HFF-Myc (cell line): ENCODE results near the gene EPYC.

Experiments used
- DNase-seq: peaks from one replicate; pipeline ENCODE4 v3.0.0-alpha.2; 2011; ENCODE audit warnings: low read depth; ENCODE audit errors: extremely low read depth
- H3K4me3 ChIP-seq: replicated peaks from 2 replicates; pipeline ENCODE4 v1.5.1; 2011; ENCODE audit warnings: low read depth, mild to moderate bottlenecking, control low read depth, low read length
- TF ChIP-seq, protein P1 (sequence below): IDR thresholded peaks from 2 replicates; pipeline ENCODE4 v1.5.1; 2012; ENCODE audit warnings: mild to moderate bottlenecking, low read depth, low read length, control low read depth; ENCODE audit errors: missing control alignments

The EPYC gene

DNA sequence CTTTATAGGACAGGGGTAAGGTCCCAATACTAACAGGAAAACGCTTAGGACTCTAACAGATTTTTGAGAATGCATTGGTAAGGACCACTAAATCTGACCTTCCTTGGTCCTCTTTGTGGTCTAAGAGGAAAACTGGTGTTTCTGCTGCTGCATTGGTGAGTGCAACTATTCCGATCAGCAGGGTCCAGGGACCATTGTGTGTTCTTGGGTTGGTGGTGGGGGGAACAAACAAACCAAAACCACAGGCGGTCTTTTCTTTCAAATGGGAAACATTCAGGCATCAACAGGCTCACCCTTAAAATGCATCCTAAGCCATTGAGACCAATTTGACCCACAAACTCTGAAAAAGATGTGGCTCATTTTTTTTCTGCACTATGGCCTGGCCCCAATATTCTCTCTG, 20.7 kb downstream of the EPYC start:
- TF ChIP-seq, protein P1, sequence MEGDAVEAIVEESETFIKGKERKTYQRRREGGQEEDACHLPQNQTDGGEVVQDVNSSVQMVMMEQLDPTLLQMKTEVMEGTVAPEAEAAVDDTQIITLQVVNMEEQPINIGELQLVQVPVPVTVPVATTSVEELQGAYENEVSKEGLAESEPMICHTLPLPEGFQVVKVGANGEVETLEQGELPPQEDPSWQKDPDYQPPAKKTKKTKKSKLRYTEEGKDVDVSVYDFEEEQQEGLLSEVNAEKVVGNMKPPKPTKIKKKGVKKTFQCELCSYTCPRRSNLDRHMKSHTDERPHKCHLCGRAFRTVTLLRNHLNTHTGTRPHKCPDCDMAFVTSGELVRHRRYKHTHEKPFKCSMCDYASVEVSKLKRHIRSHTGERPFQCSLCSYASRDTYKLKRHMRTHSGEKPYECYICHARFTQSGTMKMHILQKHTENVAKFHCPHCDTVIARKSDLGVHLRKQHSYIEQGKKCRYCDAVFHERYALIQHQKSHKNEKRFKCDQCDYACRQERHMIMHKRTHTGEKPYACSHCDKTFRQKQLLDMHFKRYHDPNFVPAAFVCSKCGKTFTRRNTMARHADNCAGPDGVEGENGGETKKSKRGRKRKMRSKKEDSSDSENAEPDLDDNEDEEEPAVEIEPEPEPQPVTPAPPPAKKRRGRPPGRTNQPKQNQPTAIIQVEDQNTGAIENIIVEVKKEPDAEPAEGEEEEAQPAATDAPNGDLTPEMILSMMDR = no peak
- DNase-seq = no peak
- H3K4me3 ChIP-seq = no peak overlapping the region

DNA sequence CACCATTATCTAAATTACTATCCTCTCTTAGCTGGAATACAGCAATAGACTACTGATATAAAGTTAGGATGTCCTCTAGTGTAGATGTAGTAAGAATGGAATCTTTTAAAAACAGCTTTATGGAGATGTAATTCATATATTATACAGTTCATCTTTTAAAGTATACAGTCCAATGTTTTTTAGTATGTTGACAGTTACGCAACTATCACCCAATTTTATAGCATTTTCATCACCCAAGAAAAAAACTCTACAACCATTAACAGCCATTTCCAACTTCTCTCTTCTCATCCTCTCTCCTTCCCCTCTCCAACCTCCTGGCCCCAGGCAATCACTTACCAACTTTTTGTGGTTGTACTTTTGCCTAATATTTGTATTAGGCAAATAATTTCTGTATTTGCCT, 22.6 kb downstream of the EPYC start:
- no peak overlapping the region for H3K4me3 ChIP-seq
- no peak for DNase-seq
- TF ChIP-seq, protein P1 = no peak

DNA sequence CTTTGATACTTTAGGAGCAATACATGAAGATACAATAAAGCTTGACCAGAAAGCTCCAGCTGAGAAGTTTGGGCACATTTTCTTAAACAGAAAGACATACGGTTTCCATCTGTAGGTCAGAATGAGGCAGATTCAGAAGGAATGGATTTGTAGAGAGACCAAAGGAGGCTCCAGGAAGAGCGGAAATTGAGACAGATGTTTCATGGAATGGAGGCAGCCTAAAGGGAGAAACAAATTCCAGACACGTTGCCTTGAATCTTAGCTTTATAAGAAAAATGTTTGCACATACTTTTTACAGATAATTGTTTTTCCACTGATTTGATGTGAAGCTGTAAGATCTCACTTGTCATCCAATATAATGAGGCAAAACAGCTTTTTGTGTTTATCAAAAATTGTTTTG, 24.8 kb downstream of the EPYC start:
- peak; percentile 72 for DNase-seq
- H3K4me3 ChIP-seq = no peak overlapping the region
- TF ChIP-seq, protein P1 = no peak

DNA sequence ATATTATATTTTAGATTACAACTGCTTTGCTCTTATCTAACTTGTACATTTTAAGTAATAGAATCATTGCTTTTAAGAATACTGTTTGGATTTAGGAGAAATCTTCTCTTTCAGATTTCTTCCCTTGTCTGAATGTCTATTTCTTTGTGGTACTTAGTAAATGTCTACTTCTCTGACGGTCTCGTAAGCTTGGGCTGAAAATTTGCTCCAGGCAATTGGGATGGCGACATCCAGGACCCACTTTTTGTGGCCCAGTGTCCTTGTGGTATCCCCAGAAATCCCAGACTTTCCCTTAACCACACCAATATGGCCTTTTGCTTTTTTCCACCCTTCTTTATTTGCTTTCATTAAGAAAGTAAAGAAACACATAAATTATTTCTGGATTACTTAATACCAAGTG, 25.8 kb downstream of the EPYC start:
- TF ChIP-seq, protein P1 = no peak
- no peak overlapping the region for H3K4me3 ChIP-seq
- DNase-seq = no peak

DNA sequence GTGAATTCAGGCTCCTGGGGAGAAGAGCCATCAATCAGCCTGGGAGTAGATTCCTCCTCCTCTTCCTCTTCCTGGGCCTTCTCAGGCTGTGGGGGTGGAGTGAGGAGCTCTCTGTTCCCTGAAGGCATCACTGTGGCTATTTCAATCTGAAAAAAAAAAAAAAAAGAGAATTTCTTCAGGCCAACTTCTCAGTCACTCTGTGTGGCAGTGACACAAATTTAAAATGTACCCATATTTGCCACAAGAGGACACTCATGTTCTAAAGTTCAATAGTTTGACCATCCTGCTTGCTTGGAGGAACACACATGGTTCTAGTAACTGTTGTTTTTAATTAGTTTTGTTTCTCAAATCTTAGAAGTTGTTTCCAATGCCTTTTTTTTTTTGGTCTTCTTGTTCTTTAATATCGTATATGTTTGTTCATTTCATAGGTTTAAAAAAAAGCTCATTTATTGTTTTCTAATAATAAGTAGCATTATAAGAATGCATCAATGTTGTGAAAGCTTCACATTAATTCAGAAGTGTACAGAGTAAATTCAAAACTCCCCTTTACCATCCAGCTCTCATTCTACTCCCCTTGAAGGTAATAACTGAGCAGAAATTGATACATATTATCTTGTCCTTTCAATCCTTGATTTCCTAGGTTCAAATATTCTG, 26.5 kb downstream of the EPYC start:
- no peak overlapping the region for H3K4me3 ChIP-seq
- DNase-seq = peak; percentile 86
- TF ChIP-seq, protein P1 = peak; percentile 54

DNA sequence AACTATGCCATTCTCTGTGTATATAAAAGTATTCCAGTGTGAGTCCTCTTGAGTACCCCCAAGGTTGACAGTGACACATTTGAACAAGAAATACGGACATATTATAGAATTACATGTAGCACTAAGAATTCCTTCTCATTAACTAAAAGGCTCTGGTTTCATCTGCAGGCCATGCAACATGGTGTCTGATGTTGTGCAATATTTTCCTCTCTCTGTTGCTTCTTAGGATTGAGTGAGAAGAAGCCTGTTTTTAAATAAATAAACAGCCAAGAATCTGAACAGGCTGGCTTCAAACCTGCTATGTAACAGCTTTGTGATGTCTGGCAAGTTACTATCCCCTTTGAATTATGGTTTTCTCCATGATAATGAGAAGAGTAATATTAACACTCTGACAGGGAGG, 27.5 kb downstream of the EPYC start:
- TF ChIP-seq, protein P1 = no peak
- no peak for DNase-seq
- H3K4me3 ChIP-seq = no peak overlapping the region

DNA sequence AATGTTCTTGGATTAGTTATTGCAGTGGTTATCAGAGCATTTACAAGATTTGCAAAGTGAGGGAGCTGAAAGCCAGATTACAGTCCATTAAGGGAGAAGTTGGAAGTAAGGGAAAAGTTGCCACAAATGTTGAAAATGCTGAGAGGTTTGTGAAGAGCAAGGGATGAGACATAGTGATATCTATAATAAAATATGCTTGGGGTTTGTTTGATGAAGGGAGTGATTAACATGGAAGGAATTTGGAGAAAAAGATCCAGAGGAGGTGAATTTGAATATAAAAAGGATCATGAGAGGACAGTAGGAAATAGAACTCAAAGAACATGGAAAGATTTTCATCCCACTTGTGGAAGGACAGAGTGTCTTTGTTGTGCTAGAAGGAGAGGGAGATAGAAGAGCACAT, 30.5 kb downstream of the EPYC start:
- TF ChIP-seq, protein P1 = no peak
- no peak overlapping the region for H3K4me3 ChIP-seq
- no peak for DNase-seq
